Astrocyte (in vitro differentiated cells and primary cell): Measurements from ENCODE around the gene RIPOR2. TPM values are rescaled to one million over a fixed set of nuclear protein-coding genes. Genes with fewer than 3 reads are reported as not detected.

Experiments used
- DNase-seq: peaks from one replicate; pipeline ENCODE4 v3.0.0-alpha.2; 2010; ENCODE audit warnings: low read depth
- FAIRE-seq: peaks from 2 replicates; lab custom pipeline; 2011; peaks lifted over from hg19 to GRCh38; lab: Jason Lieb, UNC
- H2AFZ ChIP-seq: 2 replicates; pipeline ENCODE4 v1.6.0; 2012; ENCODE audit warnings: low read depth, low read length, inconsistent platforms
- H3K27ac ChIP-seq: 2 replicates; pipeline ENCODE4 v1.5.1; 2011; ENCODE audit warnings: low read depth, low read length, inconsistent platforms
- H3K27me3 ChIP-seq: 2 replicates; pipeline ENCODE4 v1.6.0; 2011; ENCODE audit warnings: low read length, inconsistent platforms; ENCODE audit not compliant: insufficient read depth
- H3K36me3 ChIP-seq: 2 replicates; pipeline ENCODE4 v1.5.1; 2011; ENCODE audit warnings: low read length, inconsistent platforms; ENCODE audit not compliant: insufficient read depth
- H3K4me1 ChIP-seq: 2 replicates; pipeline ENCODE4 v1.5.1; 2011; ENCODE audit warnings: low read length, inconsistent platforms; ENCODE audit not compliant: insufficient read depth
- H3K4me2 ChIP-seq: 2 replicates; pipeline ENCODE4 v1.6.0; 2012; ENCODE audit warnings: low read length, inconsistent platforms
- H3K4me3 ChIP-seq: 2 replicates; pipeline ENCODE4 v1.5.1; 2011; ENCODE audit warnings: low read depth, mild to moderate bottlenecking, low read length, inconsistent platforms; ENCODE audit not compliant: insufficient read depth
- H3K79me2 ChIP-seq: 2 replicates; pipeline ENCODE4 v1.6.0; 2012; ENCODE audit warnings: mild to moderate bottlenecking, low read length, inconsistent platforms; ENCODE audit not compliant: insufficient read depth
- H3K9ac ChIP-seq: 2 replicates; pipeline ENCODE4 v1.6.0; 2012; ENCODE audit warnings: mild to moderate bottlenecking, low read length, inconsistent platforms
- H3K9me3 ChIP-seq: 2 replicates; pipeline ENCODE4 v1.5.1; 2012; ENCODE audit warnings: low read depth, mild to moderate bottlenecking, low read length, inconsistent platforms; ENCODE audit not compliant: insufficient read depth
- H4K20me1 ChIP-seq: 2 replicates; pipeline ENCODE4 v1.6.0; 2012; ENCODE audit warnings: low read length, inconsistent platforms; ENCODE audit not compliant: insufficient read depth
- H3K27ac Mint-ChIP-seq: one replicate; pipeline ENCODE4 v1.8.0; 2021; ENCODE audit warnings: mild to moderate bottlenecking, mixed read lengths; ENCODE audit not compliant: unreplicated experiment
- H3K27me3 Mint-ChIP-seq: one replicate; pipeline ENCODE4 v1.8.0; 2021; ENCODE audit warnings: low read depth, mixed read lengths; ENCODE audit not compliant: unreplicated experiment
- H3K36me3 Mint-ChIP-seq: one replicate; pipeline ENCODE4 v1.8.0; 2021; ENCODE audit warnings: low read depth, mixed read lengths; ENCODE audit not compliant: unreplicated experiment
- H3K4me1 Mint-ChIP-seq: one replicate; pipeline ENCODE4 v1.8.0; 2021; ENCODE audit warnings: low read depth, mixed read lengths; ENCODE audit not compliant: unreplicated experiment
- H3K4me3 Mint-ChIP-seq: one replicate; pipeline ENCODE4 v1.8.0; 2021; ENCODE audit warnings: mild to moderate bottlenecking, moderate library complexity, mixed read lengths; ENCODE audit not compliant: unreplicated experiment
- H3K9me3 Mint-ChIP-seq: one replicate; pipeline ENCODE4 v1.8.0; 2021; ENCODE audit warnings: mild to moderate bottlenecking, mixed read lengths; ENCODE audit not compliant: unreplicated experiment
- EZH2 ChIP-seq: IDR thresholded peaks from 2 replicates; pipeline ENCODE4 v1.6.1; 2012; ENCODE audit warnings: mild to moderate bottlenecking, low read length, inconsistent platforms; ENCODE audit not compliant: insufficient read depth
- total RNA-seq: library from RNA; stranded (reverse); gene quantifications from 2 replicates; pipeline ENCODE4 v1.2.1, GENCODE V29; 2021
- TF ChIP-seq, protein P1 (sequence below): IDR thresholded peaks from 2 replicates; pipeline ENCODE4 v1.5.1; 2011; ENCODE audit warnings: low read depth, mild to moderate bottlenecking, inconsistent platforms, low read length, moderate library complexity; ENCODE audit not compliant: insufficient read depth

The RIPOR2 gene
- total RNA-seq, 1 donor from 2014 or later: 0.95 TPM

DNA sequence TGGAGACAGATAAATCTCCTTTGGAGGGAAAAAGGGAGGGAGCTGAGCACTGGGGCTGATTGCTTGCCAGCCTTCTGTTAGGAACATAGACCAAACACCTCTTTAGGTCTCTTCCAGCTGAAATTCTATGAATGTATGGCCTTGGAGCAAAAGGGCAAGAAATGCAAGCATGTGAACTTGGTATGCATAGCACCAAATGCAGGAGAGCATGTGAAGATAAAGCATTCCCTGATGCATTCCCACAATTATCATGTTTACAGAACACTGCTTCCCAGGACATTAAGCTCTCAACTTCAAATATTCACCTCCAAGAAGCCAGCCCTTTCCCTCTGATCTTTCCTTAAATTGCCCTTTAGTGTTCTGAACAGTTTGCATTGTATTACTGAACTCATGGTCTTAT, 15.6 kb downstream of the RIPOR2 start:
- no peaks in the 10 kb centered on the region for H3K27me3 ChIP-seq
- H4K20me1 ChIP-seq: no peaks in the 10 kb centered on the region
- Mint-ChIP-seq H3K9me3 (no peaks in the 10 kb centered on the region), H3K36me3 (no peaks in the 10 kb centered on the region), H3K4me1 (peaks cover 15% of the 10 kb centered on the region), H3K27me3 (peaks cover 10% of the 10 kb centered on the region), H3K4me3 (no peak overlapping the region), H3K27ac (no peak overlapping the region)
- no peaks in the 10 kb centered on the region for H3K36me3 ChIP-seq
- H3K27ac ChIP-seq: no peak overlapping the region
- H3K9me3 ChIP-seq: no peaks in the 10 kb centered on the region
- no peaks in the 10 kb centered on the region for H3K4me1 ChIP-seq
- no peak overlapping the region for H2AFZ ChIP-seq
- DNase-seq (no peak), FAIRE-seq (no peak)
- no peak overlapping the region for H3K4me2 ChIP-seq
- no peak overlapping the region for H3K4me3 ChIP-seq
- TF ChIP-seq, protein P1, sequence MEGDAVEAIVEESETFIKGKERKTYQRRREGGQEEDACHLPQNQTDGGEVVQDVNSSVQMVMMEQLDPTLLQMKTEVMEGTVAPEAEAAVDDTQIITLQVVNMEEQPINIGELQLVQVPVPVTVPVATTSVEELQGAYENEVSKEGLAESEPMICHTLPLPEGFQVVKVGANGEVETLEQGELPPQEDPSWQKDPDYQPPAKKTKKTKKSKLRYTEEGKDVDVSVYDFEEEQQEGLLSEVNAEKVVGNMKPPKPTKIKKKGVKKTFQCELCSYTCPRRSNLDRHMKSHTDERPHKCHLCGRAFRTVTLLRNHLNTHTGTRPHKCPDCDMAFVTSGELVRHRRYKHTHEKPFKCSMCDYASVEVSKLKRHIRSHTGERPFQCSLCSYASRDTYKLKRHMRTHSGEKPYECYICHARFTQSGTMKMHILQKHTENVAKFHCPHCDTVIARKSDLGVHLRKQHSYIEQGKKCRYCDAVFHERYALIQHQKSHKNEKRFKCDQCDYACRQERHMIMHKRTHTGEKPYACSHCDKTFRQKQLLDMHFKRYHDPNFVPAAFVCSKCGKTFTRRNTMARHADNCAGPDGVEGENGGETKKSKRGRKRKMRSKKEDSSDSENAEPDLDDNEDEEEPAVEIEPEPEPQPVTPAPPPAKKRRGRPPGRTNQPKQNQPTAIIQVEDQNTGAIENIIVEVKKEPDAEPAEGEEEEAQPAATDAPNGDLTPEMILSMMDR: no peak
- TF ChIP-seq EZH2: no peak
- no peak overlapping the region for H3K9ac ChIP-seq
- H3K79me2 ChIP-seq: no peaks in the 10 kb centered on the region

DNA sequence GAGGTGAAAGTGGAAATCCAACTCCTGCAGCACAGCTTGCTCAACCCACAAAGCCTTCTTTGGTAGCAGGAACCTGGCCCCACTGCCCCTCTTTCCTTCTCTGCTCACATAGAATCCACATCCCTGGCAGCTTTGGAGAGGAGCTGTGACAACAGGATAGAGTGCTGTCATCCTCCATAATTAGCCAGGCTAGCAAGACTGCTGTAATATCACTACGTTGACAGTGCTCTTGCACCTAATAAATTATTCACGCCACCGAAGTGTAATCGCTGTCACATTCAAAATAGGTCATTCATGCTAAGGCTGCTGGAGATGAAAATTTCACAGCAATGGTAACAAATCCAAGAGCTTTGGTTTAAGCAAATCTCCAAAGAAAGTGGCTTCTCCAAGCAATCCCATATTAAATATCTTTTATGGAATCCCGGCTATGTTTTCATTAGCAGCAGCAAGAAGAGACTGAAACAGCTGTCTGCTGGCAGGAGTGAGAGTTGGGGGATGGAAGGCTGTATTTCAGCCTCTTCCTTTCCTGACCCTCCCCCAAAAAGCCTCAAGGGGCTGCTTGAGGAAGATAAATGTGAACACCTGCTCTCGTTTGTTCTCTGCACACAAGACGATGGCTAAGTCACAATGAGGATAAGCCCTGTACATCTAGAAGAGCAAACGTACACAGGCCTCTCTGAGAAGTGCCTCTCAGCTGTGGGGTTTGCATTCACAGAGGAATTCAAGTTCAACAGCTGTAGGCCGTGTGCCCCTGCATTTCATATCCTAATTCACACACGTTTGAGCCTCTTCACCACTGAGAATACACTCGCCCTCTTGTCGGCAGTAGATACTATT, 16.5 kb downstream of the RIPOR2 start:
- H3K9me3 ChIP-seq: no peaks in the 10 kb centered on the region
- H3K9ac ChIP-seq: no peak overlapping the region
- no peak overlapping the region for H3K4me3 ChIP-seq
- Mint-ChIP-seq H3K4me3 (no peak overlapping the region), H3K27me3 (peaks cover 11% of the 10 kb centered on the region), H3K4me1 (peaks cover 15% of the 10 kb centered on the region), H3K36me3 (no peaks in the 10 kb centered on the region), H3K27ac (no peak overlapping the region), H3K9me3 (no peaks in the 10 kb centered on the region)
- no peak overlapping the region for H3K27ac ChIP-seq
- H2AFZ ChIP-seq: no peak overlapping the region
- TF ChIP-seq EZH2: no peak
- TF ChIP-seq, protein P1: no peak
- H3K27me3 ChIP-seq: no peaks in the 10 kb centered on the region
- H3K36me3 ChIP-seq: no peaks in the 10 kb centered on the region
- no peak overlapping the region for H3K4me2 ChIP-seq
- FAIRE-seq (no peak), DNase-seq (no peak)
- no peaks in the 10 kb centered on the region for H4K20me1 ChIP-seq
- H3K4me1 ChIP-seq: no peaks in the 10 kb centered on the region
- no peaks in the 10 kb centered on the region for H3K79me2 ChIP-seq

DNA sequence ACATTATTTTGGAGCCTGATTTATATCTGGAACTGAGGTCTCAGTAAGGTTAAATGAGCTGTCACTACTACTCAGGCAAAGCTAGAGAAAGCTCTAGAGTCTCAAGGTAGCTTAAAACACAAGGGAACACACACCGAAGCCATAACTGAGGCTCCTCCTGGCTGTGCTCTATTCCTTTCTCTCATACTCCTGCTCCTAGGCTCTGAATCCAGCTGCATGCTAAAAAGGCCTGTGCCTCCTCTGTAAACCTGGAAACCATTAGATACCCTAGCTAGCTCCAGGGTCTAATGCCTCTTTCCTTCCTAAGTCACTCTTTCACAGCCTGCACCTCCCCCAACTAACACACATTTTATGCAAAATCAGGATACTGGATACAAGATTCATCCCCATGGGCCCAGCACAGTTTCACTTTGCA, 17.1 kb downstream of the RIPOR2 start:
- Histone ChIP-seq H3K9ac (no peak overlapping the region), H3K4me2 (no peak overlapping the region), H3K4me1 (no peaks in the 10 kb centered on the region), H4K20me1 (no peaks in the 10 kb centered on the region), H3K27me3 (no peaks in the 10 kb centered on the region), H2AFZ (no peak overlapping the region), H3K9me3 (no peaks in the 10 kb centered on the region), H3K36me3 (no peaks in the 10 kb centered on the region), H3K27ac (no peak overlapping the region), H3K4me3 (no peak overlapping the region), H3K79me2 (no peaks in the 10 kb centered on the region)
- TF ChIP-seq, protein P1: no peak
- no peak for TF ChIP-seq EZH2
- Mint-ChIP-seq H3K27me3 (peaks cover 14% of the 10 kb centered on the region), H3K36me3 (no peaks in the 10 kb centered on the region), H3K4me1 (peaks cover 15% of the 10 kb centered on the region), H3K9me3 (no peaks in the 10 kb centered on the region), H3K27ac (no peak overlapping the region), H3K4me3 (no peak overlapping the region)
- FAIRE-seq (no peak), DNase-seq (no peak)
